ENCODE measurements around the gene RPL7L1. TPM values are rescaled to one million over a fixed set of nuclear protein-coding genes. Genes with fewer than 3 reads are reported as not detected.
A peak's percentile ranks its signal among the peaks of the same experiment; 100 is the strongest.
"Not testable (repeated sequence)": the region's sequence is repeated elsewhere in the genome, so short reads cannot be mapped to it uniquely, and the experiment has no call there.

The RPL7L1 gene
- total RNA-seq, 1 donor from 2014 or later: 56.4 TPM

DNA sequence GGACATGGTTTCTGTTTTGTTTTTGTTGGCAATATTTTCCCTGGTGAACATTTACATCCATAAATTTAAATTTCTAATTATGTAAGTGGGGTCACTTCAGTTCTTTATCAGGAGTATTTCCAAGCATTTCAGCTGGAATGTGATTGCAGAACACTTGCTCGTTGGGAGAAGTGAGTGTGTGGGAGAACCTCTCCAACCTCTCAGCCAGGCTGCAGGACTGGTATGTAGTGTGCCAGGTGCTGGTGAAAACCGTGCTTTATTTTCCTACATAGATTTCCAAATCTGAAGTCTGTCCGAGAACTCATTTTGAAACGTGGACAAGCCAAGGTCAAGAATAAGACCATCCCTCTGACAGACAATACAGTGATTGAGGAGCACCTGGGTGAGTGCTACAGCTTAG is 6.3 kb downstream of the RPL7L1 start:
- peaks cover 21% of the 10 kb centered on the region for H3K4me1 Mint-ChIP-seq (ENCODE audit: low read depth)
- no peak for DNase-seq (ENCODE audit: low spot score)
- peaks cover 19% of the 10 kb centered on the region for H3K36me3 Mint-ChIP-seq (ENCODE audit: low read depth)
- TF ChIP-seq, protein P1, sequence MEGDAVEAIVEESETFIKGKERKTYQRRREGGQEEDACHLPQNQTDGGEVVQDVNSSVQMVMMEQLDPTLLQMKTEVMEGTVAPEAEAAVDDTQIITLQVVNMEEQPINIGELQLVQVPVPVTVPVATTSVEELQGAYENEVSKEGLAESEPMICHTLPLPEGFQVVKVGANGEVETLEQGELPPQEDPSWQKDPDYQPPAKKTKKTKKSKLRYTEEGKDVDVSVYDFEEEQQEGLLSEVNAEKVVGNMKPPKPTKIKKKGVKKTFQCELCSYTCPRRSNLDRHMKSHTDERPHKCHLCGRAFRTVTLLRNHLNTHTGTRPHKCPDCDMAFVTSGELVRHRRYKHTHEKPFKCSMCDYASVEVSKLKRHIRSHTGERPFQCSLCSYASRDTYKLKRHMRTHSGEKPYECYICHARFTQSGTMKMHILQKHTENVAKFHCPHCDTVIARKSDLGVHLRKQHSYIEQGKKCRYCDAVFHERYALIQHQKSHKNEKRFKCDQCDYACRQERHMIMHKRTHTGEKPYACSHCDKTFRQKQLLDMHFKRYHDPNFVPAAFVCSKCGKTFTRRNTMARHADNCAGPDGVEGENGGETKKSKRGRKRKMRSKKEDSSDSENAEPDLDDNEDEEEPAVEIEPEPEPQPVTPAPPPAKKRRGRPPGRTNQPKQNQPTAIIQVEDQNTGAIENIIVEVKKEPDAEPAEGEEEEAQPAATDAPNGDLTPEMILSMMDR (IDR thresholded peaks at IDR 0.05): no peak
- H3K27me3 Mint-ChIP-seq (ENCODE audit: low read depth): no peaks in the 10 kb centered on the region
- no peak overlapping the region for H3K4me3 Mint-ChIP-seq (ENCODE audit: unreplicated experiment)
- peak overlapping the region; percentile 32 for H3K27ac Mint-ChIP-seq (ENCODE audit: unreplicated experiment)
- H3K9me3 Mint-ChIP-seq (ENCODE audit: low read depth): no peaks in the 10 kb centered on the region

DNA sequence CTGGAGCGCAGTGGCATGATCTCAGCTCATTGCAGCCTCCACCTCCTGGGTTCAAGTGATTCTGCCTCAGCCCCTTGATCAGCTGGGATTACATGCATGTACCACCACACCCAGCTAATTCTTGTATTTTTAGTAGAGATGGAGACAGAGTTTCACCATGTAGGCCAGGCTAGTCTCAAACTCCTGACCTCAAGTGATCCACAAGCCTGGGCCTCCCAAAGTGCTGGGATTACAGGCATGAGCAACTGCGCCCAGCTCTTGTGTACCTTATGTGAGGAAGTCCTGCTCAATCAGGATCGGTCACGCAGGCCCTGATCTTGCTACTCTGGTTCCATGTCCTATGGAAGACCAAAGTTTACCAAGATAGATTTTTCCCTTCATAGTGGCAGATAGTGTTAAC is 8.8 kb downstream of the RPL7L1 start:
- H3K27me3 Mint-ChIP-seq (ENCODE audit: low read depth); H3K4me3 Mint-ChIP-seq (ENCODE audit: unreplicated experiment); DNase-seq (ENCODE audit: low spot score); H3K27ac Mint-ChIP-seq (ENCODE audit: unreplicated experiment); H3K9me3 Mint-ChIP-seq (ENCODE audit: low read depth): not testable (repeated sequence)
- H3K4me1 Mint-ChIP-seq (ENCODE audit: low read depth): peaks cover 19% of the 10 kb centered on the region
- peaks cover 19% of the 10 kb centered on the region for H3K36me3 Mint-ChIP-seq (ENCODE audit: low read depth)

DNA sequence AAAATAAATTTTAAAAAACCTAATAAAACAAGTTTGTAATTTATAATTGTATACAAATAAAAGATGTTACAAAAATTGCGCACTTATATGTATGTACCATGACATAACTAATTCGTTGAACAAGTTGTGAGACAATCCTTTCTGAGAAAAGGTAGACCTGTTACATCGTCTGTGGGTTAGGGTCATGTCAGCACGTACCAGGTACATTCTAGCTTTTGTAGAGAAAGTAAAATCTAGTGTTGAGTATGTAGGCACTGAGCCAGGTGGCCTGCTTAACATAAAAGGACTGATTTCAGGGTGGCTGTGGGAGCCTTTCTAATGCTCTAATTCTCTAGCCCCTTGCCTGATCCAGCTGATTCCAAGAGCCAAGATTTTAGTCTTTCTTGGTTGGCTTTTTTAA is 10.4 kb downstream of the RPL7L1 start:
- Mint-ChIP-seq H3K9me3 (ENCODE audit: low read depth) (no peaks in the 10 kb centered on the region), H3K4me3 (ENCODE audit: unreplicated experiment) (peak overlapping the region; percentile 86), H3K27ac (ENCODE audit: unreplicated experiment) (peak overlapping the region; percentile 96), H3K4me1 (ENCODE audit: low read depth) (peaks cover 18% of the 10 kb centered on the region), H3K36me3 (ENCODE audit: low read depth) (peaks cover 7% of the 10 kb centered on the region), H3K27me3 (ENCODE audit: low read depth) (no peaks in the 10 kb centered on the region)
- TF ChIP-seq, protein P1 (IDR thresholded peaks at IDR 0.05): no peak
- DNase-seq (ENCODE audit: low spot score): no peak

DNA sequence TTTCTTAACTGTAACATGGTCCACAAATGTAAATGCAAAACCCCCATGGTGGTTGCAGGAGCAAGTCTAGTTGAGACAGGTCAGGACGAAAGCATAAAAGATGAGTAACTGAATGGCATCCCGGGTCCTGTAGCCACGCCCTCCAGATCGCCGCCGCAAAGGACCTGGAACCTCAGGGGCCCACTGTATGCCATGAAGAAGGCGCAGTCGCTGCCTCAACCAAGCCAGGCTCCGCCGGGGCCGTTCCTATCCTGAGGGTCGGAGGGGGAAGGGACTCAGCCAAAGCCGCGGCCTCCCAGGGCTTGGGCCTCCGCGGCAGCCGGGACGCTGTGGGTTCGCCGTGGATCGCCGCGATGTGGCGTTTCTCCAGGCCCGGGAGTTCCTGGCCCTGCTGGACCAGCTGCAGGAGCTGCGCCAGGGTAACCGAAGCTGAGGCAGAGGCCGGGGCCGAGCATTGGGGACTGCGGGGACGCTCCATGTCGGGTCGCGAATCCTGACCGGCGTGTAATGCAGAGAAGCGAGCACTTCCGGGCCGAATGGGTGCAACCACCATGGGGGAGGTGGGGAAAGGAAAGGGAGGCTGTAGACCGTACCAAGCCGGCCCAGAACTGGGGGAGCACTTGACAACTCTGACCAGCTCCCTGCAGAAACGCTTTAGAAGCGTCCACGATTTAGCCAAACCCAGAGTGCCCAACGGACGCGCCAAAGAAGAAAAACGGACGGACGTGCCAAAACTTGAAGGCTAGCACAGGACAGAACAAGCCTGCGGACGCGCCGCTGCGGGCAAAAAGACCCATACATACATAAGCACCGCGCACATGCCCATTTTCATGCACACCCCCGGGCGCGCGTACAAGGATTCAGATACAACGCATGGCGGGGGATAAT is 11.1 kb downstream of the RPL7L1 start:
- H3K4me3 Mint-ChIP-seq (ENCODE audit: unreplicated experiment): peak overlapping the region; percentile 86
- peak overlapping the region; percentile 96 for H3K27ac Mint-ChIP-seq (ENCODE audit: unreplicated experiment)
- no peaks in the 10 kb centered on the region for H3K9me3 Mint-ChIP-seq (ENCODE audit: low read depth)

DNA sequence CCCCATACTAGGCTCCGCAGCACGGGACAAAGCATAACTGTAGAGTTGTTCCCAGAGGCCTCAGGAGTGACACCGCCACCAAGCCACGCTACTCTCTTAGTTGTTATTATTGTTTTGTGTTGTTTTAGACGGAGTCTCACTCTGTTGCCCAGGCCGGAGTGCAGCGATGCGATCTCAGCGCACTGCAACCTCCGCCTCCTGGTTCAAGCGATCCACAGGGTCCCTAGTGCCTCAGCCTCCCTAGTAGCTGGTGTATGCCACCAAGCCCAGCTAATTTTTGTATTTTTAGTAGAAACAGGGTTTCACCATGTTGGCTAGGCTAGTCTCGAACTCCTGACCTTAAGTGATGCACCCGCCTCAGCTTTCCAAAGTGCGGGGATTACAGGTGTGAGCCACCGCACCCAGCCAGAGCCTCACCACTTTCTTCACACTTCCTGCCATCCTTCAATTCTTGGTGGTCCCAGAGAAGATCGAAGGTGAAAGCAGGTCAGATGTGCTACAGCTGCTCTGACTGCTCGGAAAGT is 11.8 kb downstream of the RPL7L1 start:
- TF ChIP-seq, protein P1 (IDR thresholded peaks at IDR 0.05): no peak
- H3K36me3 Mint-ChIP-seq (ENCODE audit: low read depth): peaks cover 2% of the 10 kb centered on the region
- H3K4me1 Mint-ChIP-seq (ENCODE audit: low read depth): peaks cover 18% of the 10 kb centered on the region
- DNase-seq (ENCODE audit: low spot score): peak; percentile 19
- peak overlapping the region; percentile 86 for H3K4me3 Mint-ChIP-seq (ENCODE audit: unreplicated experiment)
- H3K27me3 Mint-ChIP-seq (ENCODE audit: low read depth): no peaks in the 10 kb centered on the region
- H3K9me3 Mint-ChIP-seq (ENCODE audit: low read depth): no peaks in the 10 kb centered on the region
- peak overlapping the region; percentile 96 for H3K27ac Mint-ChIP-seq (ENCODE audit: unreplicated experiment)

More for the DNA sequence above, 11.1 kb downstream of the RPL7L1 start:
- peak; percentile 98 for DNase-seq (ENCODE audit: low spot score)
- H3K36me3 Mint-ChIP-seq (ENCODE audit: low read depth): peaks cover 6% of the 10 kb centered on the region
- peaks cover 18% of the 10 kb centered on the region for H3K4me1 Mint-ChIP-seq (ENCODE audit: low read depth)
- TF ChIP-seq, protein P1 (IDR thresholded peaks at IDR 0.05): no peak
- no peaks in the 10 kb centered on the region for H3K27me3 Mint-ChIP-seq (ENCODE audit: low read depth)

DNA sequence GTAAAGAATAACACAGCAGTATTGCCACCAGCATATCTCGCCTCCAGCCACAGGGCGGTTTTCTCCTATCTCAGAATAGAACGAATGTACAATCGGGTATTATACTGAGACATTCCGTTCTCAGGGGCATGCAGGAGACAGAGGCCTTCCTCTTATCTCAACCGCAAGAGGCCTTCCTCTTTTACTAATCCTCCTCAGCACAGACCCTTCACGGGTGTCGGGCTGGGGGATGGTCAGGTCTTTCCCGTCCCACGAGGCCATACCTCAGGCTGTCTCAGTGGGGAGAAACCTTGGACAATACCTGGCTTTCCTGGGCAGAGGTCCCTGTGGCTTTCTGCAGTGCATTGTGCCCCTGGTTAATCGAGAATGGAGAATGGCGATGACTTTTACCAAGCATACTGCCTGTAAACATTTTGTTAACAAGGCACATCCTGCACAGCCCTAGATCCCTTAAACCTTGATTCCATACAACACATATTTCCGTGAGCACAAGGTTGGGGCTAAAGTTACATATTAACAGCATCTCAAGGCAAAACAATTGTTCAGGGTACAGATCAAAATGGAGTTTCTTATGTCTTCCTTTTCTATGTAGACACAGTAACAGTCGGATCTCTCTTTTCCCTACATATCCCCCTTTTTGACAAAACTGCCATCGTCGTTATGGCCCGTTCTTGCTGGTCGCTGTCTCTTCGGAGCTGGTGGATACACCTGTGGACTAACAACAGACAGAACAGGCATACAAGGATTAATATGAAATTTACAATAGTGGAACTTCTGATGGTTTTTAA is 14.8 kb downstream of the RPL7L1 start:
- not testable (repeated sequence) for H3K27ac Mint-ChIP-seq (ENCODE audit: unreplicated experiment); H3K4me3 Mint-ChIP-seq (ENCODE audit: unreplicated experiment)
- peaks cover 18% of the 10 kb centered on the region for H3K4me1 Mint-ChIP-seq (ENCODE audit: low read depth)

More for the DNA sequence above, 14.8 kb downstream of the RPL7L1 start:
- not testable (repeated sequence) for H3K36me3 Mint-ChIP-seq (ENCODE audit: low read depth); H3K9me3 Mint-ChIP-seq (ENCODE audit: low read depth); H3K27me3 Mint-ChIP-seq (ENCODE audit: low read depth)
- peak; percentile 14 for DNase-seq (ENCODE audit: low spot score)

Data from chondrocyte (in vitro differentiated cells).